Loucy (cell line): Measurements from ENCODE around the gene CCDC146.

Experiments used
- H2AFZ ChIP-seq: fragments of 200-600 bp; sonication (generic); 2 replicates; pipeline ENCODE4 v1.6.0; 2016; ENCODE audit warnings: antibody characterized with exemption, mild to moderate bottlenecking, low read length, moderate library complexity
- H3F3A ChIP-seq: fragments of 200-600 bp; 2 replicates; pipeline ENCODE4 v1.6.0; 2016; ENCODE audit warnings: antibody characterized with exemption, low read depth, mild to moderate bottlenecking
- H3K27me3 ChIP-seq: fragments of 200-600 bp; sonication (generic); 2 replicates; pipeline ENCODE4 v1.6.1; 2014; ENCODE audit warnings: low read length, mild to moderate bottlenecking; ENCODE audit not compliant: insufficient read depth, poor library complexity, severe bottlenecking
- H3K36me3 ChIP-seq: fragments of 200-600 bp; sonication (generic); 2 replicates; pipeline ENCODE4 v1.6.1; 2016; ENCODE audit warnings: low read length; ENCODE audit not compliant: insufficient read depth
- H3K4me1 ChIP-seq: fragments of 200-600 bp; sonication (generic); 2 replicates; pipeline ENCODE4 v1.5.1; 2014; ENCODE audit warnings: low read length, mild to moderate bottlenecking; ENCODE audit not compliant: insufficient read depth, poor library complexity, severe bottlenecking
- H3K4me2 ChIP-seq: fragments of 200-600 bp; sonication (generic); 2 replicates; pipeline ENCODE4 v1.6.0; 2014; ENCODE audit warnings: antibody characterized with exemption, low read length, low read depth, mild to moderate bottlenecking; ENCODE audit not compliant: poor library complexity, severe bottlenecking
- H3K4me3 ChIP-seq: fragments of 200-600 bp; sonication (generic); 2 replicates; pipeline ENCODE4 v1.5.1; 2014; ENCODE audit warnings: low read length, mild to moderate bottlenecking, mixed read lengths; ENCODE audit not compliant: poor library complexity, severe bottlenecking
- H3K79me2 ChIP-seq: fragments of 200-600 bp; sonication (generic); 2 replicates; pipeline ENCODE4 v1.6.1; 2014; ENCODE audit warnings: low read length; ENCODE audit not compliant: insufficient read depth
- H3K9ac ChIP-seq: fragments of 200-600 bp; sonication (generic); 2 replicates; pipeline ENCODE4 v1.6.0; 2014; ENCODE audit warnings: mild to moderate bottlenecking, low read depth, low read length, moderate library complexity; ENCODE audit not compliant: poor library complexity, severe bottlenecking
- H3K9me2 ChIP-seq: fragments of 200-600 bp; sonication (generic); replicated peaks from 2 replicates; pipeline ENCODE4 v1.6.1; 2016; ENCODE audit warnings: low read depth, low read length, mixed read lengths
- H3K9me3 ChIP-seq: fragments of 200-600 bp; sonication (generic); 2 replicates; pipeline ENCODE4 v1.6.1; 2014; ENCODE audit warnings: mild to moderate bottlenecking, antibody characterized with exemption, low read length, low read depth; ENCODE audit not compliant: insufficient read depth
- H4K20me1 ChIP-seq: fragments of 200-600 bp; sonication (generic); 2 replicates; pipeline ENCODE4 v1.6.0; 2014; ENCODE audit warnings: antibody characterized with exemption, low read length, mild to moderate bottlenecking; ENCODE audit not compliant: insufficient read depth, poor library complexity, severe bottlenecking
- EZH2phosphoT487 ChIP-seq: fragments of 200-600 bp; IDR thresholded peaks from 2 replicates; pipeline ENCODE4 v1.6.1; 2018; ENCODE audit warnings: antibody characterized with exemption, mild to moderate bottlenecking, moderate library complexity, borderline replicate concordance
- TF ChIP-seq, protein P1 (sequence below): fragments of 200-600 bp; sonication (generic); conservative IDR thresholded peaks from 2 replicates; pipeline ENCODE4 v1.5.1; 2014; ENCODE audit warnings: mild to moderate bottlenecking, antibody characterized with exemption, low read length

The CCDC146 gene

DNA sequence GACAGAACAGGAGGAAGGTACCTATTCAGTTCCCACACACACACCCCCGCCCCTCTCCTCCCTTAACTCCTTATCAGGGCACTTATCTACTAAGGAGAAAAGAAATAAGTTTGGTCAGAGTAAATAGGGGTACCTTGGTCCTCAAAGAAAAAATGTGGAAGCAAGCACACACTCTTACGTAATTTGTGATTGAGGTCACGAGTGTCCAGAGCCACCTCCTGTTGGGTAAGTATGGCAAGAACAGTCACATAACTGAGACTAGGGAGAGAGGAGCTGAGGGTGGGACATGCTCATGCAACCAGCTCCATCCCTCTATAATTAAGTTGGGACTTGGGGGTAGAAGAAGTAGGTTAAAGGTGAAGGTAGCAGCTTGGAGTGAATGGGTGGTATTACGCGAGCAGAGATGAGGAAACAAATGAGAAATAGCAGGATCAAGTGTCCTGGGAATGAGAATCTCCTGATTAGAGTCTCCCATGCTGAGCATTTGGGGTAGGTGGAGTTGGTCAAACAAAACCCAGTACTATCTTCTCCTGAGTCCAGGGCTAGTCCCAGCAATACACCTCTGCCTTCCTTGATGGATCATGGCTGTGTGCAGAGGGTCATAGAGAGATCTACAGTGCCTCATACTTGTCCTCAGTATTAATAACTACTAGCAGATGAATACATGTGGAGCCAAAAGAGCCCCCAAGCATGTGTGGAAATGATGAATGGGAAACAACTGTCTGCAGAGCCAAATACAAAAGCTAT lies 216.6 kb downstream of the CCDC146 start:
- H3K4me3 ChIP-seq, result no peak overlapping the region
- no peaks in the 10 kb centered on the region for H3K79me2 ChIP-seq
- H4K20me1 ChIP-seq, result no peaks in the 10 kb centered on the region
- no peaks in the 10 kb centered on the region for H3K9me3 ChIP-seq
- no peaks in the 10 kb centered on the region for H3K9me2 ChIP-seq
- H3K9ac ChIP-seq, result no peak overlapping the region
- H3K36me3 ChIP-seq, result no peaks in the 10 kb centered on the region
- peaks cover 15% of the 10 kb centered on the region for H3K4me1 ChIP-seq
- no peak overlapping the region for H3K4me2 ChIP-seq
- no peaks in the 10 kb centered on the region for H3F3A ChIP-seq
- no peaks in the 10 kb centered on the region for H3K27me3 ChIP-seq
- no peak overlapping the region for H2AFZ ChIP-seq
- TF ChIP-seq, protein P1, sequence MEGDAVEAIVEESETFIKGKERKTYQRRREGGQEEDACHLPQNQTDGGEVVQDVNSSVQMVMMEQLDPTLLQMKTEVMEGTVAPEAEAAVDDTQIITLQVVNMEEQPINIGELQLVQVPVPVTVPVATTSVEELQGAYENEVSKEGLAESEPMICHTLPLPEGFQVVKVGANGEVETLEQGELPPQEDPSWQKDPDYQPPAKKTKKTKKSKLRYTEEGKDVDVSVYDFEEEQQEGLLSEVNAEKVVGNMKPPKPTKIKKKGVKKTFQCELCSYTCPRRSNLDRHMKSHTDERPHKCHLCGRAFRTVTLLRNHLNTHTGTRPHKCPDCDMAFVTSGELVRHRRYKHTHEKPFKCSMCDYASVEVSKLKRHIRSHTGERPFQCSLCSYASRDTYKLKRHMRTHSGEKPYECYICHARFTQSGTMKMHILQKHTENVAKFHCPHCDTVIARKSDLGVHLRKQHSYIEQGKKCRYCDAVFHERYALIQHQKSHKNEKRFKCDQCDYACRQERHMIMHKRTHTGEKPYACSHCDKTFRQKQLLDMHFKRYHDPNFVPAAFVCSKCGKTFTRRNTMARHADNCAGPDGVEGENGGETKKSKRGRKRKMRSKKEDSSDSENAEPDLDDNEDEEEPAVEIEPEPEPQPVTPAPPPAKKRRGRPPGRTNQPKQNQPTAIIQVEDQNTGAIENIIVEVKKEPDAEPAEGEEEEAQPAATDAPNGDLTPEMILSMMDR, result no peak
- TF ChIP-seq EZH2phosphoT487, result no peak

DNA sequence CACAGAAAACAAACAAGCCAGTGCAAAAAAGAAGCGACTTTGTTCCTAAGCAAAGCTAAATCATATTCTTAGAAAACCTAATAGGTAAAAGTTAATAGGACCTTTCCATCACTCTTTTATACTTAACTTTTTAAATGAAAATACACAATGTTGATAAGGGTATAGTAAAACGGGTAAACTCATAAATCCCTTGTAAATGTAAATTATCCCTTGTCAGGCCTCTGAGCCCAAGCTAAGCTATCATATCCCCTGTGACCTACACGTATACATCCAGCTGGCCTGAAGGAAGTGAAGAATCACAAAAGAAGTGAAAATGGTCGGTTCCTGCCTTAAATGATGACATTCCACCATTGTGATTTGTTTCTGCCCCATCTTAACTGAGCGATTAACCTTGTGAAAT lies 217.3 kb downstream of the CCDC146 start:
- H3K4me1 ChIP-seq, result peaks cover 15% of the 10 kb centered on the region
- H3F3A ChIP-seq, result no peaks in the 10 kb centered on the region
- no peak for TF ChIP-seq EZH2phosphoT487
- TF ChIP-seq, protein P1, result no peak
- H3K9me3 ChIP-seq, result no peaks in the 10 kb centered on the region
- no peak overlapping the region for H3K4me2 ChIP-seq
- H3K9me2 ChIP-seq, result no peaks in the 10 kb centered on the region
- H3K79me2 ChIP-seq, result no peaks in the 10 kb centered on the region
- no peak overlapping the region for H2AFZ ChIP-seq
- no peaks in the 10 kb centered on the region for H4K20me1 ChIP-seq
- no peaks in the 10 kb centered on the region for H3K36me3 ChIP-seq
- H3K27me3 ChIP-seq, result no peaks in the 10 kb centered on the region
- H3K4me3 ChIP-seq, result no peak overlapping the region
- no peak overlapping the region for H3K9ac ChIP-seq
